HepG2 (cell line): Measurements from ENCODE around the gene PSMD5. TPM values are rescaled to one million over a fixed set of nuclear protein-coding genes. Genes with fewer than 3 reads are reported as not detected.

Experiments used
- AFF4 ChIP-seq: sonication (generic); formaldehyde crosslinking; IDR thresholded peaks from 2 replicates; pipeline ENCODE4 v1.4.0; 2020; ENCODE audit warnings: missing genetic modification reagents
- GFI1 ChIP-seq: sonication (generic); formaldehyde crosslinking; IDR thresholded peaks from 2 replicates; pipeline ENCODE4 v1.5.0; 2020; ENCODE audit warnings: missing genetic modification reagents, mild to moderate bottlenecking, borderline replicate concordance
- KDM5B ChIP-seq: sonication (generic); formaldehyde crosslinking; IDR thresholded peaks from 2 replicates; pipeline ENCODE4 v1.4.0; 2020; ENCODE audit warnings: missing genetic modification reagents, mild to moderate bottlenecking, borderline replicate concordance
- MYPOP ChIP-seq: sonication (generic); formaldehyde crosslinking; IDR thresholded peaks from 2 replicates; pipeline ENCODE4 v1.8.1; 2023; ENCODE audit warnings: mild to moderate bottlenecking, moderate library complexity, missing genetic modification reagents
- NAIF1 ChIP-seq: sonication (generic); formaldehyde crosslinking; IDR thresholded peaks from 2 replicates; pipeline ENCODE4 v1.5.0; 2020; ENCODE audit warnings: mild to moderate bottlenecking, missing genetic modification reagents, borderline replicate concordance
- NCOA5 ChIP-seq: sonication (generic); formaldehyde crosslinking; IDR thresholded peaks from 2 replicates; pipeline ENCODE4 v1.4.0; 2020; ENCODE audit warnings: missing genetic modification reagents
- PAXIP1 ChIP-seq: sonication (generic); formaldehyde crosslinking; conservative IDR thresholded peaks from 2 replicates; pipeline ENCODE4 v1.4.0; 2020; ENCODE audit warnings: mild to moderate bottlenecking, missing genetic modification reagents, moderate library complexity
- PHF8 ChIP-seq: sonication (generic); formaldehyde crosslinking; IDR thresholded peaks from 2 replicates; pipeline ENCODE4 v1.5.0; 2020; ENCODE audit warnings: missing genetic modification reagents
- SNAPC2 ChIP-seq: sonication (generic); formaldehyde crosslinking; IDR thresholded peaks from 2 replicates; pipeline ENCODE4 v1.8.1; 2022; ENCODE audit warnings: mild to moderate bottlenecking, missing genetic modification reagents
- TMF1 ChIP-seq: sonication (generic); formaldehyde crosslinking; IDR thresholded peaks from 2 replicates; pipeline ENCODE4 v1.8.1; 2022; ENCODE audit warnings: low read depth, missing genetic modification reagents
- ZFYVE20 ChIP-seq: sonication (generic); formaldehyde crosslinking; IDR thresholded peaks from 2 replicates; pipeline ENCODE4 v1.8.0; 2023; ENCODE audit warnings: low read depth, mild to moderate bottlenecking, moderate library complexity, missing genetic modification reagents, borderline replicate concordance
- ZNF644 ChIP-seq: IDR thresholded peaks from 2 replicates; pipeline ENCODE4 v1.6.1; 2016; ENCODE audit warnings: low read depth
- polyA plus RNA-seq, 8 experiments: library from polyadenylated mRNA; depleted of rRNA in 3 of 8; stranded (reverse) in 7 of 8; unstranded in 1 of 8; fragments of >200 nt; fragmentation: Illumina TruSeq in 4 of 8; extraction: Trizol in 4 of 8; gene quantifications; 2 replicates each; pipeline versions ENCODE4 v1.2.1 to v1.2.3, GENCODE V29; 2011 to 2016; ENCODE audit warnings: low read depth in 4 of 8, missing spikeins in 1 of 8, mixed read lengths in 1 of 8; ENCODE audit not compliant: insufficient read depth in 1 of 8
- total RNA-seq, 5 experiments: library from RNA; depleted of rRNA; stranded (reverse); fragments of >200 nt; fragmentation: Illumina TruSeq; extraction: Trizol; gene quantifications; 2 replicates each; pipeline ENCODE4 v1.2.3, GENCODE V29; 2016; ENCODE audit warnings: low read depth in 1 of 5

Gene PSMD5
- total and polyA plus RNA-seq, 2 of the 13 experiments (the other 11 are each of a cell fraction or from before 2014, with no cell fraction given) = 12.7 to 18.1 TPM

GRCh38 chr9:120842685-120843485, at the start of gene PSMD5 (continued):
- 0 out of 2 replicates have a peak, but pooled peaks have one; percentile 43 for TF ChIP-seq TMF1 (CRISPR knock-in tag)
- peak; percentile 42; the same call in 1 of the 2 replicates for TF ChIP-seq GFI1 (CRISPR knock-in tag)
- TF ChIP-seq ZFYVE20 (CRISPR knock-in tag) = no peak
- TF ChIP-seq PHF8 = peak; percentile 72
- peak; percentile 96 for TF ChIP-seq KDM5B (CRISPR knock-in tag)
- peak; percentile 93; the same call in 1 of the 2 replicates for TF ChIP-seq ZNF644 (CRISPR knock-in tag)
- TF ChIP-seq NCOA5 (CRISPR knock-in tag) = no peak
- no peak for TF ChIP-seq SNAPC2 (CRISPR knock-in tag)
- no peak for TF ChIP-seq AFF4 (CRISPR knock-in tag)
- TF ChIP-seq MYPOP (CRISPR knock-in tag) = peak; percentile 80; the same call in 1 of the 2 replicates
- TF ChIP-seq PAXIP1 (CRISPR knock-in tag) = no peak; the same call in 1 of the 2 replicates
- TF ChIP-seq NAIF1 (CRISPR knock-in tag) = peak; percentile 36; the same call in 1 of the 2 replicates
